ENCODE results near the gene CAT.

CAT gene

DNA sequence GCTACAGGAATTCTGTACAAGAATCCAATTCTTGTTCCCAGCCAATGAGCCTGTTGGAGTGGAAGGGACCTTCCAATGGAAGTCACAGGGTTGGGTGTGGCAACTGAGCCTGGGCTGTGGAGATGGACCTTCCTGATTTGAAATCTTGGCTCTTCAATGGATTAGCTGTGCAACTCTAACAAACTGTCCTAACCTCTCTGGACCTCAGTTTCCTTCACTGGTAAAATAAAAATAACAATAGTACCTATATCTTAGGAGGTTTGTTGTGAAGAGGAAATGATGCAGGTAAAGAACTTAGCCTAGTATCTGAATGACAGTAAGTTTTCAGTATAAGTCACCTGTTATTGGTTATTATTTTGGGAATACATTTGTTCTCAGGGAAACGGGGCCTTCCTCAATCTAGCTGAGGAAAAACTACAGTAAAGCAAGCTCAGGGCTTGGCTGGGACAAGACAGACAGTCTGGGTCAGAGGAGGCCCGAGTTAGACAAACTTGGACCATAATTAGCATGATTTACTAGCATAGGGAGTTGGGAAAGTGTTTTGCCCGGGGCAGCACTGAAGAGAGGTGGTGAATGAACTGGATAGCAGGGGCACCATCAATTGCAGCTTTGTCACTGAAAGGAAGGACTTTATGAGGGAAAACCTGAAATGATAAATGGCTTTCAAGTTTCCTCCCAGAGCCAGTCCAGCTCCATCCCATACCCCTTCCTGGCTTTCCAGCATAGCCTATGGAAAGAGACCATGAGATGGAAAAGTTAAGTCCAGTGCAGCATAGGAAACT is 61.2 kb downstream of the CAT start:
- DNase-seq (ENCODE audit: low spot score) = no peak

DNA sequence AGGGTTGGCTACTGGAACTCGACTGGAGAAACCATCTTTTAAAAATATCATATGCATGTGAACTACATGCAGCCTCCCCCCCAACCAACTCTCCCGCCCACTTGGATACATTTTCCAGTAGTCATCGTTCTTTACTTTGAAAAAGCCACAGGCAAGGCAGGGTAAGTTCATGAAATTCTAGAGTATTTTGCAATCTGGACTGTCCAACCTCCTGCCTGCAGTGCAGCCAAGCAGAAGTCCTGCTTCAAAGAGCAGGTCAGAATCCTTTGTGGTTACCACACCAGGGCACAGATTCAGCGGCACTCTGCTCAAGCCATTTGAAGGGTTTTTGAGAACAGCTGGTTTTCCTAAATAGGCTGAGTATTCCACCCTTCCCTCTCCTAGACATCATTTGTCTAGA is 62.8 kb downstream of the CAT start:
- no peak for DNase-seq (ENCODE audit: low spot score)

DNA sequence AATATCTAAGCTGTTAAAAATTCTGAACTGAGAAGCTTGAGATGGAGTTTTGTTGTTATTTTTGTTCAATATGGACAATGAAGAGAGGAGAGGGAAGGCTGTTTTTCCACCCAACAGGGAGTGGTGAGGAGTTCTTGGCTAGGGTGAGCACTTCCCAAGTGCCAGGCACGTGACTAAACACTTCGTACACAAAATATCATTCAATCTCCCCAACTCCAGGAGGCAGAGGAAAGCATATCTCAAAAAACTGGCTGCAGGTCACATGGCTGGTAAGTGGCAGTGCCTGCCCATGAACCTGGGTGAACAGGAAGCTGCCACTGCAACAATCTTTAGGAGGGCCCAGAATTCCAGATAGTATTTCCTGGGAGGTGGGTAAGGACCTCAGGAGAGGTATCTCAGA is 63.2 kb downstream of the CAT start:
- DNase-seq (ENCODE audit: low spot score) = no peak

GRCh38 chr11:34502949-34503348 is 64.2 kb downstream of the CAT start:
- DNase-seq (ENCODE audit: low spot score) = no peak

GRCh38 chr11:34505874-34506273 is 67.1 kb downstream of the CAT start:
- no peak for DNase-seq (ENCODE audit: low spot score)

- DNase-seq (ENCODE audit: low spot score) = no peak
Measured at GRCh38 chr11:34507156-34507555, 68.4 kb downstream of the CAT start.

GRCh38 chr11:34507610-34508009 is 68.9 kb downstream of the CAT start:
- DNase-seq (ENCODE audit: low spot score) = no peak

DNA sequence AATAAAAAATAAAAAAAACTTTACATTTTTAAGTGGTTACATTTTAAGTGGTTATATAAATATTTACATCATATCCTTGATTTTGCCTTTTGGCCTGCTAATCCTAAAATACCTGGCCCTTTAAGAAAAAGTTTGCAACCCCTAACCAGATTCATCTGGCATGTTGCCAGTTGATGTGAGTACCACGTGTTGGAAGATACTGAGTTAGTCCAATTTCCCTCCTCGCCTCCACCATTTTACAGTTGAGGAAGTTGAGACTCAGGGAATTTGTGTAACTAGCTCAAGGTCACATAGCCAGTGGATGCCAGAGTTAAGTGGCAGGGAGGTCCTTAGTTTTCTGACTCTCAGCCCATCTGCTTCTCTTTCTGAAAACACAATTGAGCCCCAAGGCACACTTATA is 69.8 kb downstream of the CAT start:
- no peak for DNase-seq (ENCODE audit: low spot score)

DNA sequence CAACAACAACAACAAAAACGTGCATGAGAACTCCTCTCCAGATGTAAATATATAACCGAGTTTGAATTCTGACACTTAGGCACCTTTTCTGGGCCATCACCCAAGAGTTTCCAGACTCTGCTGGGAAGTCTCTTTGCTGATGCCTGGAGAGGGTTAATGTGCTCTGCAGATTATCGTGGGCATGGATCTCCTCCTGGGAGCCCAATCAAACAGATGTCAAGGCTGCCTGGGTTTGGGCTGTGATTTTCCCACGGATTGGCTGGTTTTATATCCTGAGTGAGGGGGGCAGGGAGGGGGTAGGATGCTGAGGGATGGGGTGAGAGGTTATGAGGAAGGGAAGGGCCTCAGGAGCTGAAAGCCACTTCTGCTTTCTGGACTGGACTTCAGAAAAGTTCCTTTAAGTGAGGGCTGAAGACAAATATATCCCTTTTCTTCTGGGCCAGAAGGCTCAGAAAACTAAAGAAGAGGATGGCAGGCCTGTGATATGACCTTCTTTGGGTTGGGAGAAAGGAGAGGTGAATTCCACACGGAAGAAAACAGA is 70.7 kb downstream of the CAT start:
- peak; percentile 17 for DNase-seq (ENCODE audit: low spot score)

DNA sequence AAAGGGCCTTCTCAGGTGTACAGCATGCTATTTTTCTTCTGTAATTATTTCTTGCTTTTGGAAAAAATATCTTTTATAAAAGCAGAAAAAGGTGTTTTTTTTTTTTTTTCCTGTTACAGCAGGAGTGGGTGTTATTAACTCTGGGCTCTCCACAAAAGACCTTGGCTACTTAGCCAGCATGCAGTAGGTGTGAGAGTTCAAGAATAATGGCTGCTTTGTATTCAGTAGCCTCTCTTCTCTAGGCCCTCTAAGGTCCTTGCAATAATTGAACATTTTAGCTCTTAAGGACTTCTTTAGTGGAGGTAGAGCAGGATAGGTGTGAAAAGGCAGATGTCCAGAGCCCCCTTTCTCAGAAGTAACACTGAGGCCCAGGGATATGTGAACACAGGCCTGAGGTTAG is 71.5 kb downstream of the CAT start:
- DNase-seq (ENCODE audit: low spot score) = no peak

GRCh38 chr11:34510673-34511072 is 71.9 kb downstream of the CAT start:
- no peak for DNase-seq (ENCODE audit: low spot score)

DNA sequence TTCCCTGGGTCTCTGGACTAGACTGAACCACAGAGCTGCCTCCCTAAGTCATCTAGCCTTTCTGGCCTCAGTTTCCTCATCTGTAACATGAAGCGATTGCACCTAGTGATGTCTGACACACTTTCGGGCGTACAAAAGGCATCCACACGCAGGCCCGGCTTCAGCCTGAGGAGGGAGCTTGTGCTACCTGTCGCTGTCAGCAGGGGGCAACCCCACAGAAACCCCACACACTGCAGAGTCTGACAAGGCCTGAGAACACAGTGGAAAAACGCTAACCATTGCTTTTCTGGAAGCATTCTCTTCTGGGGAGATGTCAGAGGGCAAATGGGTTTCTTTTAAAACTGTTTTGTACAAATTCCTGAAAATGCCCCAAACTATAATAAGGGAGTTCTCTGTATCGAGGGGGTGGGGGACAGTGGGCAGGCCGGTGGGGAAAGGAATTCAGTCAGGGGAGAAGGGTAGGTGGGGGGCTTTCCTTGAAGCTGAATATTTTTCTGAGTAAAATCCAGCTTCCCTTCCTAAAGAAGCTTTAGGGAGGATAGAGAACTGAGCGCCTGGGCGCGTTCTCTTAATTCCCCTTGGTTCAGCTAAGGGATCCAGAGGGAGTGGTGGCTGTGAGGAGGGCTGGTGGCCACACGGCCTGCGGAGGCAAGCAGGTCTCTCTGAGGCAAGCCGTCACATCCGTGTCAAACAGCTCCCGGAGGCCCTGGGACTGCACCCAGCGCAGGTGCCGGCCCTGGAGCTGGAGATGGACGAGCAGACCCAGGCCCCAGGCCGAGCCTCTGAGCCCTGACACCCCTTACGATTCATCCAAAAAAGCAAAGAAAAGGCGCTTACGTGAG is 74.3 kb downstream of the CAT start:
- DNase-seq (ENCODE audit: low spot score) = peak; percentile 72

DNA sequence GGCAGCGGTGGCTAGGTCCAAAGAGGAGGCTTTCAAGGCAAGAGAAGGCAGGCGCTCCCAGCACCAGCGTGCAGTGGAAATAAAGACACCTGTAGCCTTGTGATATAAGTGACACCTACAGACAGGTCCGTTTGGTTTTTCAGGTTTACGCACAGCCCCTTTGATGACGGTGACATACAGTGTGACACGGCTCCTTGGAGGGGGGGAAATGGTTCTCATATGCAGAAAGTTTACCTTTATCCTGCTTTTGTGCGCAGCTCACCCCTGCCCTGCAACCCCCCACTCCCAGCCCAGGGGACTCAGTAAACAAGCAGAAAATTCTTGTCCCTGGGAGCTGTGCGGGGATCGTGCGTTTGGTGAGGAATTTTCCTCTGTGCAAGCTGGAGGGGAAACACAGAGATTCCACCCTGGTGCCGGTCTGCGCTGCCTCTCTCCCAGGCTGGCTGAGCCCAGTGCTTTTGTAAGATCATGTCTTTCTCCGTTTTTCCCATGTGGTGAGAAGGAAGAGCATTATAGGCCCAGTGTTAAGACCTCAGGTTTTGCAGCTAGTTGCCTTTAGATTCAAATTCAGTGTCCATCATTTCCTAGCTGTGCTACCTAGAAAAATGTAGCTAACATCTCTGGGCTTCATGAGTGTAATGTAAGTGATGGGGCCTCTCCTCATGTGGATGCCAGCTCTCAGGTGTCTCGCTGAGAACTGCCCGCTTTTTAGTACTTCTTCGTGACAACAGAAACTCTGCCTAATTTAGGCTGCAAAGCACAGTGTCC is 75.1 kb downstream of the CAT start, which contains the start of gene ELF5:
ELF5 (minus strand) TSS at position 113 of the 768 bp plus-strand sequence. CDS start 8,045 bp downstream, outside the sequence.
- no peak for DNase-seq (ENCODE audit: low spot score)

DNA sequence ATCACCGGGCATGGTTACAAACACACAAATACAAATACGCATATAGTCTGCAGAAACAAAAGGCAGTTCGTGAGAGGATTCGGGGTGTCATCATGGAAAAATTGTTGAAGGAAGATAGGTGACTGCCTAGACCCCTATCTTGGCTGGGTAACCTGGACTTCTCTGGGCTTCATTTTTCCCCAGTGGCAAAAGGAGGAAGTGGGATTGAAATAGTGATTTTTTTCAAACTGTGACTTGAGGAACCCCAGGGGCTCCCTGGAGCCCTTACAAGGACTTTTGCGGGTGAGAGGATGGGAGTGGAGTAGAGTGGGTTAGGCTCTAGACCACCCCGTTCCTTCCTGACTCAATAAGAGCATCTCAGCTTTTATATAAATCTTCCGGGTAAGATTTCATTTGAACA is 75.9 kb downstream of the CAT start:
- no peak for DNase-seq (ENCODE audit: low spot score)

GRCh38 chr11:34516247-34517040 is 77.7 kb downstream of the CAT start:
- no peak for DNase-seq (ENCODE audit: low spot score)

DNA sequence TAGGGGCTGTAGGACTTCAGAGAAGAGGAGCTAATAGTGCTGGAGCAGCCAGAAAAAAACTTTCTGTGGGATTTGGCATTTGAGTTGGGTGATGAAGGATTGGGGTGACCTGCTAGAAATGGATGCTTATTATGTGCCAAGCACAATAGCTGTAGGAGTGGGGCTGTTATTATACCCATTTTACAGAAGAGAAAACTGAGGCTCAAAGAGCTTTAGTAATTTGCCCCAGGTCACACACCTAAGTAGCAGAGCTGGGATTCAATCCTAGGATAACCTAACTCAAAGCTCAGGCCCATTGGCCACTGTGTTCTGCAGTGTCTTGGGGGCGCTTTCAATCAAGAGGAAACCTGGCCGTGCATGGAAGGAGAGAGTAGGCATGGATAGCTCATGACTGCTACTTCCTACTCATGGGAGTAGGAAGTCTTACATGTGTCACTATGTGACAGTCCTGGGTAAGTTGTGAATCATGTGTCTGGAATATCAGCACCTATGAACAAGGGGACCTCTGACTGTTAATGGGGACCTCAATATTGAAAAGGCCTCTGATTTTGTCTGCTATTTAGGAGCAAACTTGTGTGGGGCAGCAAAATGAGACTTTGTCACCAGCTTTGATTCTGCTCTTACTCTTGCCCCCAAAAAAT is 81.0 kb downstream of the CAT start:
- no peak for DNase-seq (ENCODE audit: low spot score)

DNA sequence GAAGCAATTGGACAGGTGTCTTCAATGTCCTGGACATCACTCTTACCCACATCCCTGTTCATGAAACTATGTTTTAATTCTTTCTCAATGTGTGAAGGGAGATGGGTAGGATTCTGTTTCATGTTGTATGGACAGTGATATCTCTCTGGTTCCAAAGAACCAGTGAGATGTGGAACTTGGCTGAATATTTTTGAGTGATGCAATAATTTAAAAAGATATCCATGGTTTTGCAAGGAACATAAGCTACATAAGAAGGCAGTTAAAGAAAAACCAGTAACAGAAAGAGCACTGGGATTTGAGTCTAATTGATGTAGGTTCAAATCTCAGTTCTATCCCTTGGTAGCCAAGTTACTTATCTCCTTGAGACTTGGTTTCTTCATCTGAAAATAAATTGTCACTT is 82.5 kb downstream of the CAT start:
- no peak for DNase-seq (ENCODE audit: low spot score)
